ENCODE measurements around the gene GFRA4.

- TF ChIP-seq CTCF (IDR thresholded peaks at IDR 0.05; ENCODE audit: low read length) (no peak), EZH2phosphoT487 (IDR thresholded peaks at IDR 0.05; ENCODE audit: low read length) (no peak), EZH2 (optimal IDR thresholded peaks at IDR 0.05; ENCODE audit: low read depth, low read length) (no peak)
Measured at GRCh38 chr20:3673221-3674070, 10.2 kb upstream of the GFRA4 start.

Data from MM.1S (cell line).